H1 (cell line): Measurements from ENCODE around the gene DSP. TPM values are rescaled to one million over a fixed set of nuclear protein-coding genes. Genes with fewer than 3 reads are reported as not detected.

Experiments used
- ASH2L ChIP-seq: fragments of 200-600, 300-600 bp; sonication (generic); IDR thresholded peaks from one replicate; pipeline ENCODE4 v1.7.1; 2017; ENCODE audit warnings: low read length
- BRCA1 ChIP-seq: IDR thresholded peaks from 2 replicates; pipeline ENCODE4 v1.6.1; 2012; ENCODE audit warnings: low read depth, low read length, improper control_type of control experiment
- EGR1 ChIP-seq: IDR thresholded peaks from 2 replicates; pipeline ENCODE4 v1.6.1; 2011; ENCODE audit warnings: low read depth, low read length, borderline replicate concordance
- HDAC2 ChIP-seq, 2 experiments: fragments of 300-600 bp in 1 of 2; sonication (generic) in 1 of 2; IDR thresholded peaks; 2 replicates each; pipeline ENCODE4 v1.6.1; 2011 to 2012; ENCODE audit warnings: low read depth in 2 of 2, low read length in 2 of 2, mild to moderate bottlenecking in 2 of 2, moderate library complexity in 2 of 2, borderline replicate concordance in 1 of 2, inconsistent platforms in 1 of 2
- HDAC6 ChIP-seq: IDR thresholded peaks from one replicate; pipeline ENCODE4 v1.7.1; 2012; ENCODE audit warnings: low read depth, mild to moderate bottlenecking, inconsistent platforms, low read length, moderate library complexity
- KDM1A ChIP-seq: fragments of 200-600, 300-600 bp; sonication (generic); IDR thresholded peaks from 2 replicates; pipeline ENCODE4 v1.7.1; 2016; ENCODE audit warnings: mild to moderate bottlenecking, low read length, borderline replicate concordance
- PHF8 ChIP-seq: fragments of 200-600 bp; sonication (generic); conservative IDR thresholded peaks from 2 replicates; pipeline ENCODE4 v1.7.1; 2012; ENCODE audit warnings: low read depth, mild to moderate bottlenecking, inconsistent platforms, low read length, moderate library complexity
- POLR2A ChIP-seq, 2 experiments: IDR thresholded peaks; 1 replicate in 1 of 2; 2 replicates in 1 of 2; pipeline ENCODE4 v1.6.1; 2011; ENCODE audit warnings: low read depth in 2 of 2, low read length in 2 of 2, mild to moderate bottlenecking in 2 of 2; ENCODE audit errors: control extremely low read depth in 1 of 2
- RBBP5 ChIP-seq: IDR thresholded peaks from 2 replicates; pipeline ENCODE4 v1.7.1; 2012; ENCODE audit warnings: low read depth, mild to moderate bottlenecking, inconsistent platforms, low read length, moderate library complexity, borderline replicate concordance
- TAF7 ChIP-seq: optimal IDR thresholded peaks from 2 replicates; pipeline ENCODE3; 2011; ENCODE audit warnings: low read depth, mild to moderate bottlenecking, inconsistent platforms, low read length, moderate library complexity, borderline replicate concordance
- polyA plus RNA-seq, 7 experiments: library from polyadenylated mRNA; depleted of rRNA in 3 of 7; stranded (reverse) in 5 of 7; unstranded in 2 of 7; fragments of >200 nt in 5 of 7; fragments of 200-250 nt in 2 of 7; gene quantifications; 1 replicate in 5 of 7; 2 replicates in 1 of 7; 4 replicates in 1 of 7; pipeline versions ENCODE4 v1.2.1 to v1.2.3, GENCODE V29; 2011 to 2013; ENCODE audit warnings: missing spikeins in 2 of 7, mixed read lengths in 2 of 7
- total RNA-seq: library from RNA; stranded (reverse); fragmentation: NEBNext Ultra II Directional; extraction: Animal tissue kit (Norgen Biotek cat#: 25700); gene quantifications from 2 replicates; pipeline ENCODE4 v1.2.1, GENCODE V29; 2021

DSP gene
- total and polyA plus RNA-seq, 2 of the 8 experiments (the other 6 are each of a cell fraction or from before 2014, with no cell fraction given), result 14.3 to 48.5 TPM

DNA sequence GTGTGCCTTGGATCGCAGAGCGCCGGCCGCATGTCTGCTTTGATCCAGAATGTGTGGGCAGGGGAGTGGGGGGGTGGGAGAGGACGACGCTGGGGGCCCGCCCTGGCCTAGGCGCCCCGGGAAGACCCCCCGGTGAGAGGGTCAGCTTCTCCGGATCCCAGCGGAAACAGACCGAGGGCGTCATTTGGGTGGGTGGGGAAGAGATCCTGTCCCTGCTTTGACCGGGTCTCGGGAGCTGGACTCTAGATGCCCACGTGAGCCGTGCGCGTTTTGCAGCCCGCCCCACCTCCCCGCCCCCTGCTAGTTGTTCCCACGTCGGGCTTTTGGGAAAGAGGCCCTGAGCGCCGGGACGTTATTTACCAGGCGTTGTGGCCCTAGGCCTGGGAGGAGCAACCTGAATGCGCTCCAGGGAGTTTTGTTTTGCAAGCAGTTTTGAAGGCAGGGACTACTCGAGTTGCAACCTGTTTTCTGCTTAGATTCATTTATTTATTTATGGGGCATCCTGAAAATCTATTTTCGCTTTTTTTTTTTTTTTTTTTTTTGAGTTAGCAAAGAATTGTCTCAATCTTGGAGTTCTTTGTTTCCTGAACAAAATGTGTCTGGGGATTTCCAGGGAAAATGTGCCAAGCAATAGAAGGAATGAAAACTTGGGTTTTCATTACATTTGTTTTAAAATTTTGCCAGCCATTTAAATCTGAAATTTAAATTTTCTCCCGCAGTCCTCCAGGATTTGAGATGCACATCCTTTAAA is 1.6 kb downstream of the DSP start (continued):
- TF ChIP-seq EGR1, result no peak
- TF ChIP-seq PHF8, result 0 out of 2 replicates have a peak, but pooled peaks have one; percentile 6
- peak; percentile 13 for TF ChIP-seq TAF7
- no peak for TF ChIP-seq HDAC6
- TF ChIP-seq HDAC2 (IDR thresholded peaks at IDR 0.05; ENCODE audit: borderline replicate concordance in 1 of 2, low read depth in 2 of 2, low read length in 2 of 2), result peak; percentile 14 to 18; a peak in 1 of 4 replicates
- no peak for TF ChIP-seq BRCA1
- peak in 1 of 2 experiments; percentile 4; a peak in 1 of 3 replicates for TF ChIP-seq POLR2A (IDR thresholded peaks at IDR 0.05; ENCODE audit: control extremely low read depth in 1 of 2, low read depth in 2 of 2, low read length in 2 of 2)
- TF ChIP-seq ASH2L, result no peak
- no peak for TF ChIP-seq KDM1A
- TF ChIP-seq RBBP5, result no peak
